Activated CD4-positive, alpha-beta memory T cell treated with anti-CD3 and anti-CD28 coated beads for 36 hours (primary cell): Measurements from ENCODE around the gene USP2. TPM values are rescaled to one million over a fixed set of nuclear protein-coding genes. Genes with fewer than 3 reads are reported as not detected.
A peak's percentile ranks its signal among the peaks of the same experiment; 100 is the strongest.

ENCODE experiments used
- CTCF ChIA-PET: fragments of 350-600 bp; sonication (Branson Sonifier 250); formaldehyde crosslinking; loops from one replicate; lab custom pipeline; 2021; ENCODE audit warnings: antibody characterized with exemption, inconsistent platforms; lab: Charles Lee
- POLR2A ChIA-PET: fragments of 350-600 bp; sonication (Branson Sonifier 250); formaldehyde crosslinking; loops from one replicate; lab custom pipeline; 2021; ENCODE audit warnings: antibody characterized with exemption; lab: Charles Lee
- DNase-seq: peaks from one replicate; pipeline ENCODE4 v3.0.0-alpha.2; 2020
- H3K27ac Mint-ChIP-seq: one replicate; pipeline ENCODE4 v1.8.0; 2021; ENCODE audit warnings: mixed read lengths
- H3K27me3 Mint-ChIP-seq: one replicate; pipeline ENCODE4 v1.8.0; 2021; ENCODE audit warnings: mixed read lengths
- H3K36me3 Mint-ChIP-seq: one replicate; pipeline ENCODE4 v1.8.0; 2021; ENCODE audit warnings: mixed read lengths
- H3K4me1 Mint-ChIP-seq: one replicate; pipeline ENCODE4 v1.8.0; 2021; ENCODE audit warnings: low read depth, mixed read lengths
- H3K4me3 Mint-ChIP-seq: one replicate; pipeline ENCODE4 v1.8.0; 2021; ENCODE audit warnings: mild to moderate bottlenecking, mixed read lengths
- H3K9me3 Mint-ChIP-seq: one replicate; pipeline ENCODE4 v1.8.0; 2021; ENCODE audit warnings: mixed read lengths
- intact Hi-C: fragments of 100-400 bp; cut with micrococcal nuclease; formaldehyde crosslinking; loops from one replicate; pipeline ENCODE4 v1.15.1; 2023
- microRNA-seq: library from miRNA; unstranded; fragments of <30 nt; microRNA quantifications from one replicate; pipeline ENCODE4 v1.2.0, GENCODE V29; 2022; ENCODE audit warnings: borderline number of aligned reads, borderline microRNAs expressed, borderline replicate concordance
- total RNA-seq, 2 experiments: library from RNA; stranded (reverse); gene quantifications; one replicate each; pipeline ENCODE4 v1.2.3, GENCODE V29; 2021

Gene USP2
- total RNA-seq, 2 experiments from 2014 or later, result 1.4 to 2.2 TPM

DNA sequence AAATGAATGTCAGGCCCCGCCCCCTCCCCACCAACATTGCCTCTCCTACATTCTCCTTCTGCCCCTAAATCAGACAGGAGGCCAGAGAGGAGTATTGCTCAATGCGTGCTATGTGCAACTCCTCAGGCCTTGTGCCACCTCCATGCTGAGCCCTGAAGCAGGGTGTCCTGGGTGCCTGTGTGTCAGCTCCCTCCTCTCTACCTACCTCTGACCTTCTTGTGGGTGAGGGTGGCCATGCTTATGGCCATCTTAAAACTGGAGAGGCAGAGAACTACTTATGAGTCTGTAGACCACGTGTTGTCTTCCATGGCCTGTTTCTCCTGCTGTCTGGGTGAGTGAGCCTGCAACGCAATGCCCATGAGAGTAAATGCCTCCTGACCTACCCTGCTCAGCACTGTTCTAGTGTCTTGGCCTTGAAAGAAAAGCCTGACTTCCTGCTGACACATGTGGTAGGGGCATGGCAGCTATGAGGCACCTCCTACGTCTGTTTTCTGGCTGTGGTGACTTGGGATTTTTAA lies 75.1 kb downstream of the USP2 start:
- Mint-ChIP-seq H3K4me1 (peaks cover 22% of the 10 kb centered on the region), H3K27ac (peak overlapping the region; percentile 85), H3K4me3 (no peak overlapping the region), H3K36me3 (peaks cover 23% of the 10 kb centered on the region), H3K27me3 (no peaks in the 10 kb centered on the region), H3K9me3 (no peaks in the 10 kb centered on the region)
- ChIA-PET CTCF (interaction anchor here (0.7 to 3.2 kb wide), 6 partner anchors 13 to 40 kb away, joined by 3 to 26 read pairs (median 4); no protein-coding TSS in a partner anchor), POLR2A (interaction anchor here (1.3 kb wide), 1 partner anchor 9 kb away, joined by 5 read pairs; no protein-coding TSS in a partner anchor)
- peak; percentile 57 for DNase-seq
- intact Hi-C loops, result loop anchor here (1.0 to 2.0 kb wide), 3 partner anchors 9 to 99 kb away; no protein-coding TSS in a partner anchor

DNA sequence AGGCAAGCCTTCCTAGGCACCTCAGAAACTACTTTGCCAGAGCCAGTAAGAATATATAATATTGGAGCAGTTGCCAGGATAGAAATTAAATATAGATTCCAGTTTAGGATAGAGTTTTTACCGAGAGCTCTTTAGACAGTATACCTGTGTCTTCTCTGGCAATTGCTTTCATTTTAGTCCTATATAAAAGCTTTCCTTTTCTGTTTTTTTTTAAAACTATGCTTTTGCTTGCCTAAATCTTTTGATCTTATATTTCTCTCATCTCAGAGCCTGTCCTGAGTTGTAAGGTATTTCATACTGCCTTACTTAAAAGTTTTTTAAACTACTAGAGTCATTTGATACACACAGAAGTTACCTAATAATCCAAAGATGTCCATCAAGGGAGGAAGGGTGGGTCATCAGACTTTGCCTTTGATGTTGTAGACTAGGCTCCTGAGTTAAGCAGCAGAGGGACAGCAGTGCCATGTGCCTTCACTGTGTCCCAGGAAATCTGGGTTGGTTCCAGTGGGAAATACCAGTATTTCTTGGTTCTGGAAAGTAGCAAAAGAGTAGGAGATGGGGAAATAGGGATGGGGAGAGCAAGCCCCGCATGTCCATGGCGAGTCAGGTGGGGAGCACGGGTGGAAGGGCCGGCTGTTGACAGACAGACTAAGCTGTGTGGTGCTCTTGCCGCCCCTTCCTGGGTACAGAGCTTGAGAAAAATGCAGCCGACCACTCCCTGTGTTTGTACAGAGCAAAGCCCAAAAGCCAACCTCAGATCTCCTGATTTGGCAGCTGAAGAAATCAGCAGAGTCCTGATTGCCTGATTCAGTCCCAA lies 75.7 kb downstream of the USP2 start:
- CTCF ChIA-PET, result interaction anchor here (0.7 to 3.2 kb wide), 5 partner anchors 15 to 50 kb away, joined by 3 to 26 read pairs (median 5); no protein-coding TSS in a partner anchor
- peak overlapping the region; percentile 85 for H3K27ac Mint-ChIP-seq
- H3K36me3 Mint-ChIP-seq, result peaks cover 29% of the 10 kb centered on the region
- H3K4me1 Mint-ChIP-seq, result peaks cover 22% of the 10 kb centered on the region
- H3K9me3 Mint-ChIP-seq, result no peaks in the 10 kb centered on the region
- intact Hi-C loops, result loop anchor here (1.0 to 2.0 kb wide), 3 partner anchors 10 to 98 kb away; no protein-coding TSS in a partner anchor
- H3K4me3 Mint-ChIP-seq, result no peak overlapping the region
- no peak for DNase-seq
- POLR2A ChIA-PET, result interaction anchor here (1.3 kb wide), 1 partner anchor 10 kb away, joined by 5 read pairs; no protein-coding TSS in a partner anchor
- H3K27me3 Mint-ChIP-seq, result no peaks in the 10 kb centered on the region

Small RNA genes lying within 50 kb of the gene (microRNA-seq; reads per million reads assigned to microRNA genes)
- not detected for gene MIR6756

Other genes starting within 250 kb of the USP2 start
- not detected for gene ABCG4, start 232.6 kb downstream of the USP2 start, total RNA-seq
- 10 to 100 TPM; 18.4 to 18.7 TPM for gene NLRX1, start 213.0 kb downstream of the USP2 start, total RNA-seq
- gene NHERF4, start 196.2 kb downstream of the USP2 start, total RNA-seq, result under 1 TPM in 1 of 2 experiments, not detected in 1; 0.36 TPM
- 10 to 100 TPM; 30.8 to 31.2 TPM for gene CBL, start 175.4 kb downstream of the USP2 start, total RNA-seq
- 1 to 10 TPM; 6.9 to 8.2 TPM for gene MCAM, start 64.6 kb downstream of the USP2 start, total RNA-seq
- 10 to 100 TPM; 33.7 to 35.2 TPM for gene RNF26, start 47.2 kb downstream of the USP2 start, total RNA-seq
- not detected for gene C1QTNF5, start 40.8 kb downstream of the USP2 start, total RNA-seq
- gene MFRP, start 35.0 kb downstream of the USP2 start, total RNA-seq, result not detected
- 1 to 10 TPM; 5.4 to 6.9 TPM for gene THY1, start 41.5 kb upstream of the USP2 start, total RNA-seq